ENCODE measurements around the gene UBE2E2.

Gene UBE2E2

GRCh38 chr3:23232016-23232415, 28.9 kb downstream of the UBE2E2 start:
- no peak for TF ChIP-seq CTCF (IDR thresholded peaks at IDR 0.05; ENCODE audit: insufficient read depth, low read length, missing control alignments)
- no peak overlapping the region for H3K4me3 ChIP-seq (ENCODE audit: low read depth, low read length)
- ChIA-PET POLR2A (no interaction called here), CTCF (no interaction called here)
- DNase-seq (ENCODE audit: low read depth, low spot score): no peak

GRCh38 chr3:23232854-23233253, 29.7 kb downstream of the UBE2E2 start:
- TF ChIP-seq CTCF (IDR thresholded peaks at IDR 0.05; ENCODE audit: insufficient read depth, low read length, missing control alignments): no peak
- ChIA-PET CTCF (no interaction called here), POLR2A (no interaction called here)
- no peak overlapping the region for H3K4me3 ChIP-seq (ENCODE audit: low read depth, low read length)
- no peak for DNase-seq (ENCODE audit: low read depth, low spot score)

- CTCF ChIA-PET: no interaction called here
- TF ChIP-seq CTCF (IDR thresholded peaks at IDR 0.05; ENCODE audit: insufficient read depth, low read length, missing control alignments): no peak
- DNase-seq (ENCODE audit: low read depth, low spot score): no peak
- POLR2A ChIA-PET: no interaction called here
- H3K4me3 ChIP-seq (ENCODE audit: low read depth, low read length): no peak overlapping the region
Observed at GRCh38 chr3:23235264-23235663, 32.1 kb downstream of the UBE2E2 start.

- no peak for DNase-seq (ENCODE audit: low read depth, low spot score)
- ChIA-PET POLR2A (no interaction called here), CTCF (no interaction called here)
- TF ChIP-seq CTCF (IDR thresholded peaks at IDR 0.05; ENCODE audit: insufficient read depth, low read length, missing control alignments): no peak
- H3K4me3 ChIP-seq (ENCODE audit: low read depth, low read length): no peak overlapping the region
Observed at GRCh38 chr3:23236890-23237289, 33.8 kb downstream of the UBE2E2 start.

GRCh38 chr3:23238156-23238555, 35.0 kb downstream of the UBE2E2 start:
- TF ChIP-seq CTCF (IDR thresholded peaks at IDR 0.05; ENCODE audit: insufficient read depth, low read length, missing control alignments): no peak
- no peak for DNase-seq (ENCODE audit: low read depth, low spot score)
- H3K4me3 ChIP-seq (ENCODE audit: low read depth, low read length): no peak overlapping the region
- ChIA-PET POLR2A (no interaction called here), CTCF (no interaction called here)

- H3K4me3 ChIP-seq (ENCODE audit: low read depth, low read length): no peak overlapping the region
- ChIA-PET POLR2A (no interaction called here), CTCF (no interaction called here)
- no peak for TF ChIP-seq CTCF (IDR thresholded peaks at IDR 0.05; ENCODE audit: insufficient read depth, low read length, missing control alignments)
- no peak for DNase-seq (ENCODE audit: low read depth, low spot score)
Observed at GRCh38 chr3:23238578-23238977, 35.5 kb downstream of the UBE2E2 start.
